ENCODE data around the gene CHCHD6. TPM values are rescaled to one million over a fixed set of nuclear protein-coding genes. Genes with fewer than 3 reads are reported as not detected.

Gene CHCHD6
- total and polyA plus RNA-seq, 2 of the 4 experiments (the other 2 are of a cell fraction) = 18.8 to 28.9 TPM

- H2BK15ac ChIP-seq (ENCODE audit: low read depth, low read length) = no peak overlapping the region
- no peak overlapping the region for H2AFZ ChIP-seq (replicated peaks; ENCODE audit: low read length, poor library complexity)
- POLR2A ChIA-PET (ENCODE audit: unreplicated experiment) = no interaction called here
- dilution Hi-C loops (cut with HindIII; ENCODE audit: low sequenced_read_pairs, unreplicated experiment) = no loop called here
- no peak overlapping the region for H3K4me2 ChIP-seq (ENCODE audit: low read depth, low read length)
- intact Hi-C loops (cut with micrococcal nuclease) = no loop called here
- H3K4ac ChIP-seq (ENCODE audit: low read depth, low read length) = no peak overlapping the region
- H3K27ac ChIP-seq (ENCODE audit: insufficient read depth, low read length) = no peak overlapping the region
- in situ Hi-C loops (cut with MboI; ENCODE audit: low sequenced_read_pairs) = no loop called here
- TF ChIP-seq MAZ (IDR thresholded peaks at IDR 0.05; ENCODE audit: borderline replicate concordance, low read depth, low read length) = no peak
- H3K27me3 ChIP-seq (ENCODE audit: control insufficient read depth, insufficient read depth, low read length) = no peaks in the 10 kb centered on the region
- H4K91ac ChIP-seq (ENCODE audit: insufficient read depth, low read depth, low read length) = no peak overlapping the region
- no peaks in the 10 kb centered on the region for H3K4me1 ChIP-seq (ENCODE audit: control insufficient read depth, insufficient read depth, low read length)
- WGBS, 2 experiments (ENCODE audit: extremely low coverage in 2 of 2, insufficient read length in 1 of 2) = no CpG with 5 or more reads among the region's 1 CpG
- H3K9ac ChIP-seq (ENCODE audit: low read depth, low read length) = no peak overlapping the region
- CTCF ChIA-PET = no interaction called here
- no peak overlapping the region for H3K4me3 ChIP-seq (ENCODE audit: insufficient read depth, low read depth, low read length)
- BruUV-seq (replicated peaks) = no TSS peak
- H2BK120ac ChIP-seq (ENCODE audit: low read depth, low read length) = no peak overlapping the region
- no peak overlapping the region for H2BK5ac ChIP-seq (ENCODE audit: low read depth, low read length, poor library complexity, severe bottlenecking)
- H3K23ac ChIP-seq (ENCODE audit: low read depth, low read length) = no peak overlapping the region
- no peak for DNase-seq
- no peak overlapping the region for H2AK5ac ChIP-seq (ENCODE audit: low read depth, low read length)
- ATAC-seq (ENCODE audit: low read depth) = no peak
- H4K8ac ChIP-seq (ENCODE audit: low read depth in 2 of 2, low read length in 2 of 2) = no peak overlapping the region
- H4K20me1 ChIP-seq (ENCODE audit: insufficient read depth, low read length) = no peaks in the 10 kb centered on the region
- H4K5ac ChIP-seq (ENCODE audit: low read depth, low read length) = no peak overlapping the region
- no peaks in the 10 kb centered on the region for H3K9me3 ChIP-seq (ENCODE audit: control insufficient read depth, insufficient read depth, low read length)
- peaks cover 3% of the 10 kb centered on the region; the same call in 1 of the 2 replicates for H3K9me1 ChIP-seq (ENCODE audit: insufficient read depth, low read length)
- H3K14ac ChIP-seq (replicated peaks; ENCODE audit: low read depth, low read length) = no peak overlapping the region
- no peak overlapping the region for H2BK20ac ChIP-seq (ENCODE audit: low read depth, low read length)
- H3K36me3 ChIP-seq (ENCODE audit: control insufficient read depth, insufficient read depth, low read length) = no peaks in the 10 kb centered on the region
- no peak overlapping the region for H3K18ac ChIP-seq (ENCODE audit: low read depth, low read length)
- H3K56ac ChIP-seq (ENCODE audit: extremely low read depth, insufficient read depth, low read length) = no peak overlapping the region
- no peak overlapping the region for H2AK9ac ChIP-seq (replicated peaks; ENCODE audit: low read depth, low read length, poor library complexity)
- H3K79me1 ChIP-seq (ENCODE audit: low read depth in 1 of 2, low read length in 2 of 2) = no peaks in the 10 kb centered on the region; a peak in 1 of 4 replicates
Observed at GRCh38 chr3:126865736-126866135, 161.7 kb downstream of the CHCHD6 start.

Data from IMR-90 (cell line).